Activated CD8-positive, alpha-beta T cell treated with anti-CD3 and anti-CD28 coated beads for 36 hours (primary cell): ENCODE results near the gene IRAG1. TPM values are rescaled to one million over a fixed set of nuclear protein-coding genes. Genes with fewer than 3 reads are reported as not detected.

Experiments
- ATAC-seq: fragments of 200-7000 bp; cut with Tn5 transposase; one replicate; pipeline ENCODE4 v1.10.0; 2021; ENCODE audit warnings: mild to moderate bottlenecking, moderate library complexity
- CTCF ChIA-PET: fragments of 350-600 bp; sonication (Branson Sonifier 250); formaldehyde crosslinking; loops from one replicate; lab custom pipeline; 2021; ENCODE audit warnings: antibody characterized with exemption; lab: Charles Lee
- POLR2A ChIA-PET: fragments of 350-600 bp; sonication (Branson Sonifier 250); formaldehyde crosslinking; loops from one replicate; lab custom pipeline; 2021; ENCODE audit warnings: antibody characterized with exemption; lab: Charles Lee
- DNase-seq: peaks from one replicate; pipeline ENCODE4 v3.0.0-alpha.2; 2020
- H3K27ac Mint-ChIP-seq: one replicate; pipeline ENCODE4 v1.8.0; 2021; ENCODE audit warnings: mild to moderate bottlenecking, mixed read lengths
- H3K27me3 Mint-ChIP-seq: one replicate; pipeline ENCODE4 v1.8.0; 2021; ENCODE audit warnings: mixed read lengths
- H3K36me3 Mint-ChIP-seq: one replicate; pipeline ENCODE4 v1.8.0; 2021; ENCODE audit warnings: low read depth, mixed read lengths
- H3K4me1 Mint-ChIP-seq: one replicate; pipeline ENCODE4 v1.8.0; 2021; ENCODE audit warnings: low read depth, mixed read lengths
- H3K4me3 Mint-ChIP-seq: one replicate; pipeline ENCODE4 v1.8.0; 2021; ENCODE audit warnings: mild to moderate bottlenecking, moderate library complexity, mixed read lengths
- H3K9me3 Mint-ChIP-seq: one replicate; pipeline ENCODE4 v1.8.0; 2021; ENCODE audit warnings: mixed read lengths
- intact Hi-C: fragments of 100-400 bp; cut with micrococcal nuclease; formaldehyde crosslinking; loops from one replicate; pipeline ENCODE4 v1.10.0; 2022
- total RNA-seq, 2 experiments: library from RNA; stranded (reverse); gene quantifications; one replicate each; pipeline ENCODE4 v1.2.3, GENCODE V29; 2021
- TF ChIP-seq, protein P1 (sequence below): fragments of 200-600 bp; IDR thresholded peaks from one replicate; pipeline ENCODE4 v1.8.0; 2022; ENCODE audit warnings: antibody characterized with exemption, mild to moderate bottlenecking

IRAG1 gene
- total RNA-seq, 2 experiments from 2014 or later = not detected

DNA sequence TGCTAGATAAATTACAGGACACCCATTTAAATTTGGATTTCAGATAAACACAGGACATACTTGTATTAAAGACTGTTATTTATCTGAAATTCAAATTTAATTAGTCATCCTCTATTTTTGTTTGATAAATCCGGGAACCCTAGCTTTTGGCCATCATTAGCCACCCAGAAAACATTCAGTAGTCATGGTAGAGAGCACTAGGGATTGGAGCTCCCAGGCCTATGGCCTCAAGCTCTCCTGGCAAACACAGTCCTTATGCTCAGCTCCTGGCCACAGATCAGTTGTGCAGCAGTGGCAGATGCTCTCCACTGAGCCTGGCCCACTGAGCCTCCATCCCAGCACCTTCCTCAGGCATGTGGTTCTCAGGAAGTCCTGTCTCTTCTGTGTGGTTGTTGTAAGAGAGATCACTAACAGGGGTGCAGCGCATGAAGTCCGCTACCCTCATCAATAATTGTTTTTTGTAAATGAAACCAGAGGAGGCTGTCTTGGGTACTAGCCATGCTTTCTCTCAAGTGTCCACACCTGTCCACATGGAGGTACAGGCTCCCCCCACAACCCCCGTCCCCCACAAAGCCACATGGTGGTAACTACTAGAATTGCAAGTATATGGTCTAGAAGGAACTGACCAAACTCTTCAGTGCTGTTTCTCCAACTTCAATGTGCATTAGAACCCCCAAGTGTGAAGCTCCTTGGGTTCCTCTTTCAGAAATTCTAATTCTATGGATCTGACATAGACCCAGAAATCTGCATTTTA, 1.1 kb upstream of the IRAG1 start:
- no peak overlapping the region for H3K4me3 Mint-ChIP-seq
- CTCF ChIA-PET = interaction anchor here (1.0 to 1.6 kb wide), 4 partner anchors 13 to 288 kb away, joined by 3 read pairs; no protein-coding TSS in a partner anchor

DNA sequence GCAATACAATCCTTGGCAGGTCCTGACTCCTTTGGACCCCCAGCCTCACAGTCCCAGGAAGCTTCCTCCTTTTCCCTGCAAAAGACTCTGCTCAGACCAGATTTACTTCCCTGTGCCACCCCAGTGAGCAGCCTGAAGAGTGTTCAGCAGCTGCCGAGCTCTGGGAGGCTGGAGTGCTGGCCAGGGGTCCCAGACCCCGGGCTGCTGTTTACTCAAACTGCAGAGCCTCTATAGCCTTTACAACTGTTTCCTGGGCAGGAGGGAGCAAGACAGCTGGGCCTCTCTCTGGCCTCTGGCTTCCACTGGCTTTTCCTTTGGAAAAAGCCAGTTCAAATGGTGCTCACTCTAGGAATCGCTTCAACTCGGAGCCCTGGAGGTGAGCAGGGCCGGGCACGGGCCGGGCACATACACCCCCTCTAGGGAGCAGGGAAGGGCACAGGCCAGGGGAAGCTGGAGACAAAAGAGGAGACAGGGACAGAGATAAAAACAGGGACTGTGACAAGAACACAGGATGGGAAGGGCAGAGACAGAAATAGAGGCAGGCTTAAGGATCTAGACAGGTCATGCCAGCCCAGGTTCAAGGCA, 932 bp downstream of the IRAG1 start:
- H3K4me3 Mint-ChIP-seq = no peak overlapping the region
- ChIA-PET POLR2A (no interaction called here), CTCF (interaction anchor here (1.0 to 1.4 kb wide), 2 partner anchors 39 to 289 kb away, joined by 3 to 4 read pairs; no protein-coding TSS in a partner anchor)
- H3K4me1 Mint-ChIP-seq = no peaks in the 10 kb centered on the region
- H3K36me3 Mint-ChIP-seq = no peaks in the 10 kb centered on the region
- intact Hi-C loops = no loop called here
- H3K9me3 Mint-ChIP-seq = no peaks in the 10 kb centered on the region
- no peak for DNase-seq
- TF ChIP-seq, protein P1, sequence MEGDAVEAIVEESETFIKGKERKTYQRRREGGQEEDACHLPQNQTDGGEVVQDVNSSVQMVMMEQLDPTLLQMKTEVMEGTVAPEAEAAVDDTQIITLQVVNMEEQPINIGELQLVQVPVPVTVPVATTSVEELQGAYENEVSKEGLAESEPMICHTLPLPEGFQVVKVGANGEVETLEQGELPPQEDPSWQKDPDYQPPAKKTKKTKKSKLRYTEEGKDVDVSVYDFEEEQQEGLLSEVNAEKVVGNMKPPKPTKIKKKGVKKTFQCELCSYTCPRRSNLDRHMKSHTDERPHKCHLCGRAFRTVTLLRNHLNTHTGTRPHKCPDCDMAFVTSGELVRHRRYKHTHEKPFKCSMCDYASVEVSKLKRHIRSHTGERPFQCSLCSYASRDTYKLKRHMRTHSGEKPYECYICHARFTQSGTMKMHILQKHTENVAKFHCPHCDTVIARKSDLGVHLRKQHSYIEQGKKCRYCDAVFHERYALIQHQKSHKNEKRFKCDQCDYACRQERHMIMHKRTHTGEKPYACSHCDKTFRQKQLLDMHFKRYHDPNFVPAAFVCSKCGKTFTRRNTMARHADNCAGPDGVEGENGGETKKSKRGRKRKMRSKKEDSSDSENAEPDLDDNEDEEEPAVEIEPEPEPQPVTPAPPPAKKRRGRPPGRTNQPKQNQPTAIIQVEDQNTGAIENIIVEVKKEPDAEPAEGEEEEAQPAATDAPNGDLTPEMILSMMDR = no peak
- no peaks in the 10 kb centered on the region for H3K27me3 Mint-ChIP-seq
- no peak overlapping the region for H3K27ac Mint-ChIP-seq
- ATAC-seq = no peak

More for the DNA sequence above, 1.1 kb upstream of the IRAG1 start:
- TF ChIP-seq, protein P1 = no peak
- POLR2A ChIA-PET = no interaction called here
- ATAC-seq (no peak), DNase-seq (no peak)
- no peaks in the 10 kb centered on the region for H3K36me3 Mint-ChIP-seq
- H3K4me1 Mint-ChIP-seq = no peaks in the 10 kb centered on the region
- intact Hi-C loops = no loop called here
- no peaks in the 10 kb centered on the region for H3K27me3 Mint-ChIP-seq
- H3K27ac Mint-ChIP-seq = no peak overlapping the region
- H3K9me3 Mint-ChIP-seq = no peaks in the 10 kb centered on the region

DNA sequence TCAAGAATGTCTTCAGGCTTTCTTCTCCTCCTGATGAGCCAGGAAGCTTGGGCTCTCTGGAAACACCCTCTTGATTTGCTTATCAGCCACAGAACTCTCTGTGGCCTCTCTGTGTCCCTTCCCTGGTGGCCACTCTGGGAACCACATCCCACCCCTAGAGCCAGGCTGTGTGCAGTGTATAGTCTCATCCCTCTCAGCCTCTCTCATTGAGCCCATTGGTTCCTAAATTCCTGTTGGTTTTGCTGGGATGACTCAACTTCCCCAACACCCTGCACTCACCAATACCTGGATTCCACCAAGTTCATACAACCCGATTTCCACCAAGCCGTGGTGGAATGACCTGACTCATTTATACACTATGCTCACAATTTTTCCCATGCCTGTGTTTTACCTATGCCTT, 5.2 kb downstream of the IRAG1 start:
- POLR2A ChIA-PET = no interaction called here
- Mint-ChIP-seq H3K27me3 (peaks cover 1% of the 10 kb centered on the region), H3K9me3 (no peaks in the 10 kb centered on the region), H3K27ac (no peak overlapping the region), H3K4me3 (no peak overlapping the region), H3K4me1 (no peaks in the 10 kb centered on the region), H3K36me3 (no peaks in the 10 kb centered on the region)
- TF ChIP-seq, protein P1 = peak; percentile 20
- DNase-seq (peak; percentile 7), ATAC-seq (peak; percentile 42)
- intact Hi-C loops = no loop called here
- CTCF ChIA-PET = interaction anchor here (1.3 kb wide), 1 partner anchor 23 kb away, joined by 5 read pairs; no protein-coding TSS in a partner anchor

DNA sequence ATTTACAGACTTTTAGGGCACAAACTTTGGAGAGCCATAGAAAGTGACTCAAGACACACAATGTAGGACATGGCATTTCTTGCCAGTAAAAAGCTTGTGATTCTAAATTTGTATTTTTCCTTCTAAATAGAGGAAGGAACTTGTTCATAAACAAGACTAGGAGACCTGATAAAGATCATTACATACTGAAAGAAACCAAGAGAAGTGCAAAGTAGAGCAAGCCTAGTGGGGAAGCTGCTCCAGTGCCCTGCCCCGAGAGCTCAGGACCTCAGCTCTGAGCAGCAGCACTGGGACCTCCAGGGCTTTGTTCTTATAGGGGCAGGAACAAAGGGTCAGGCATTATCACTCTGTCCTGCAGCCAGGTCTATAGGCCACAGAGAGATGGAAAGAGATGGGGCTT, 7.2 kb downstream of the IRAG1 start:
- H3K4me1 Mint-ChIP-seq = no peaks in the 10 kb centered on the region
- H3K27me3 Mint-ChIP-seq = peaks cover 1% of the 10 kb centered on the region
- no peaks in the 10 kb centered on the region for H3K9me3 Mint-ChIP-seq
- H3K27ac Mint-ChIP-seq = no peak overlapping the region
- ChIA-PET POLR2A (no interaction called here), CTCF (interaction anchor here (0.8 kb wide), 1 partner anchor 23 kb away, joined by 3 read pairs; no protein-coding TSS in a partner anchor)
- no peaks in the 10 kb centered on the region for H3K36me3 Mint-ChIP-seq
- no peak overlapping the region for H3K4me3 Mint-ChIP-seq
- TF ChIP-seq, protein P1 = no peak
- intact Hi-C loops = no loop called here
- no peak for ATAC-seq
- no peak for DNase-seq

DNA sequence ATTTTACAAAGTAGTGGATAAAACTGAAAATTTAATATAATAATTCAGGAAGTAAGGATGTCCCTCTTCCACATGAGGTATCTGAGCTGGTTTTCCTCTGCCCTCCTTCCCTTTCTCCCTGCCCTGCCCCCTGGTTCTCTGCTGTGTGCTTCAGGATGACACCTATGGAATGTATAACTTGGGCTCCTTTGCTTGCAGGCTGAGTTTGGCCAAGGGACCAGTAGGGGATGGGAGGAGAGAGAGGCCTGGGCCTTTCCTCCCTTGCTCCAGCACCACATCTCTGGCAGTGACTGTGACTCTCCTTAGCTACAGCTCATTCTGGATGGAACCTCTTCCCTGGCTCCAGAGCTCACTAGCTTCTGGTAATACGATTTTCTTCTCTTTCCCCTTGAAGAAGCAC, 10.1 kb downstream of the IRAG1 start:
- Mint-ChIP-seq H3K27ac (no peak overlapping the region), H3K9me3 (no peaks in the 10 kb centered on the region), H3K4me3 (no peak overlapping the region), H3K4me1 (no peaks in the 10 kb centered on the region), H3K27me3 (peaks cover 5% of the 10 kb centered on the region), H3K36me3 (no peaks in the 10 kb centered on the region)
- ATAC-seq = no peak
- intact Hi-C loops = no loop called here
- no peak for DNase-seq
- CTCF ChIA-PET = interaction anchor here (0.8 kb wide), 1 partner anchor 142 kb away, joined by 4 read pairs; the partner anchor contains the start of gene RNF141
- TF ChIP-seq, protein P1 = no peak
- POLR2A ChIA-PET = no interaction called here
